GM19023 (cell line): ENCODE measurements around the gene METTL9.
"Not testable (repeated sequence)": the region's sequence is repeated elsewhere in the genome, so short reads cannot be mapped to it uniquely, and the experiment has no call there.

Experiments used
- ATAC-seq: cut with Tn5 transposase; IDR thresholded peaks from one replicate; pipeline ENCODE4 v1.9.1; 2021; ENCODE audit warnings: mild to moderate bottlenecking, moderate library complexity; ENCODE audit not compliant: unreplicated experiment

METTL9 gene

GRCh38 chr16:21634216-21634615 lies 34.8 kb downstream of the METTL9 start:
- ATAC-seq = no peak

DNA sequence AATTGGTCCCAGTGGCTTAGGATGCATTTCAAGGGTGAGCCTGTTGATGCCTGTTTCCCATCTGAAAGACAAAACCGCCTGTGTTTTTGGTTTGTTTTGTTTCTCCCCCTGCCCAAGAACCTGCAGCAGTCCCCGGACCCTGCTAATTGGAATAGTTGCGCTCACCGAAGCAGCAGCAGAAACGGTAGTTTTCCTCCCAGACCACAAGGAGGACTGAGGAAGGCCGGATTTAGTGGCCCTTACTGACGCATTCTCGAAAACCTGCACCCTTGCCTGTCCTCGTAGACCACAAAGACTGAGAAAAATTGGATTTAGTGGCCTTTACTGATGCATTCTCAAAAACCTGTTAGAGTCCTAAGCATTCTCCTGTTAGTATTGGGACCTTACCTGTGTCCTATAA lies 36.3 kb downstream of the METTL9 start:
- not testable (repeated sequence) for ATAC-seq

GRCh38 chr16:21637032-21637968 lies 37.9 kb downstream of the METTL9 start:
- no peak for ATAC-seq

- ATAC-seq = no peak
These were observed 39.2 kb downstream of the METTL9 start for GRCh38 chr16:21638573-21638975.

GRCh38 chr16:21639493-21639892 lies 40.1 kb downstream of the METTL9 start:
- no peak for ATAC-seq

DNA sequence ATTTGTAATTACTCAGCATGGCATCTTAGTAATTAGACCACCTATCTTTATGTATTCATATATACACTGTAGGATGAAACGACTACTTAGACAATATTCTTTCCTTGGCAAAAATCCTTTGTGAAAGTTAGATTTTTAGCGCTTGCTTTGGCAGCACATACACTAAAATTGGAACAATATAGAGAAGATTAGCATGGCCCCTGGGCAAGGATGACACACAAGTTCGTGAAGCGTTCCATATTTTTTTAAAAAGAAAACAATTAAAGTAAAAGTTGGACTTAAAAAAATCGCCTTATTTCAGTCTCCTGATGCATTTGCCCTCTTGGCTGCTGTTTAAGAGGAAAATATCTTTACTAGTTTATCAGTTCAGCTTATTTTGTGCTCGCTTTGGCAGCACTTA lies 42.5 kb downstream of the METTL9 start:
- ATAC-seq = no peak

GRCh38 chr16:21642861-21643260 lies 43.5 kb downstream of the METTL9 start:
- ATAC-seq = no peak

DNA sequence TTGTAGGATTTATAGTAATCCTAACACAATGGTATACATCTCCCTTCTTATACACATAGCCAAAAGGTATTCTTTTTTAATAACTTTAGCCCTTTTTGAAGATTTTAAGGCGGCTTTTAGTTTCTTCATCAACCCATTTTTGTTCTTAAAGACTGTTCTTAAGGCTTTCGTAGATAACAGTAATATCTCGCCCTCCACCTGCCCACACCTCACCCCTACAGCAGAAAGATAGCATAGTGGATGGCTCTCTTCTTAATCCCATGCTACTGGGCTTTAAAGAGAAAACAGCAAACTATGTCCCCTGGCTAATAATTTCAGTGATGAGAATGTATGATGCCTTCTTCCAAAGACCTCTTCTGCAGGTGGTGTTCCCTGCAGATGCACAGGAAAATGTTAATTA lies 44.4 kb downstream of the METTL9 start:
- no peak for ATAC-seq

- ATAC-seq = no peak
These were observed 45.3 kb downstream of the METTL9 start for GRCh38 chr16:21644674-21645073.

DNA sequence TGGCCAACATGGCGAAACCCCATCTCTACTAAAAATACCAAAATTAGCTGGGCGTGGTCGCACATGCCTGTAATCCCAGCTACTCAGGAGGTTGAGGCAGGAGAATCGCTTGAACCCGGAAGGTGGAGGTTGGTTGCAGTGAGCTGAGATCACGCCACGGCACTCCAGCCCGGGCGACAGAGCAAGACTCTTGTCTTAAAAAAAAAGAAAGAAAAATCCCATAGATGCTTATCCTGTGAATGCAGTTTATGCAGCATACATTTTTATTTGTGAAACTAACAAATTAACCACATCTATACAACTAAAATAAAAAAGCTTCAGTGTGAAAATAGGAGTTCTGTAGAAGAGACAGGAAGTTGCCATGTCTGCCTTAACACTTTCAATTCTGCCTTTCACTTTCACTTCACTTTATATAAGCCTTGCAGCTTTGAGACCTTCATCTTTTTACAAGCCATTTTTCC lies 45.9 kb downstream of the METTL9 start:
- ATAC-seq = no peak

GRCh38 chr16:21646091-21646490 lies 46.7 kb downstream of the METTL9 start:
- no peak for ATAC-seq

GRCh38 chr16:21646721-21647561 lies 47.6 kb downstream of the METTL9 start:
- peak; percentile 90 for ATAC-seq

- no peak for ATAC-seq
These were observed 48.3 kb downstream of the METTL9 start for GRCh38 chr16:21647562-21648164.

DNA sequence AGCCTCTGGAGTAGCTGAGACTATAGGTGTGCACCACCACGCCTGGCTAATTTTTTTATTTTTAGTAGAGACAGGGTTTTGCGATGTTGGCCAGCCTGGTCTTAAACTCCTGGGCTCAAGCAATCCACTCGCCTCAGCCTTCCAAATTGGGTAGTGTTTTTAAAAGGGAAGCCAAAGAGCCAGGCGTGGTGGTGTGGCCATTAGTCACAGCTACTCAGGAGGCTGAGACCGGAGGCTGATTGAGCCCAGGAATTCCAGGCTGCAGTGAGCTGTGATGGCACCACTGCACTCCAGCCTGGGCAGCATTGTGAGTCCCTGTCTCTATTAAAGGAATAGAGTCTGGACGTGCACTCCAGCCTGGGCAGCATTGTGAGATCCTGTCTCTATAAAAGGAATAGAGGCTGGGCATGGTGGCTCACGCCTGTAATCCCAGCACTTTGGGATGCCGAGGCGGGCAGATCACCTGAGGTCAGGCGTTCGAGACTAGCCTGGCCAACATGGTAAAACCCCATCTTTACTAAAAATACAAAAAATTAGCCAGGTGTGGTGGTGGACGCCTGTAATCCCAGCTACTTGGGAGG lies 50.5 kb downstream of the METTL9 start:
- ATAC-seq = not testable (repeated sequence)

DNA sequence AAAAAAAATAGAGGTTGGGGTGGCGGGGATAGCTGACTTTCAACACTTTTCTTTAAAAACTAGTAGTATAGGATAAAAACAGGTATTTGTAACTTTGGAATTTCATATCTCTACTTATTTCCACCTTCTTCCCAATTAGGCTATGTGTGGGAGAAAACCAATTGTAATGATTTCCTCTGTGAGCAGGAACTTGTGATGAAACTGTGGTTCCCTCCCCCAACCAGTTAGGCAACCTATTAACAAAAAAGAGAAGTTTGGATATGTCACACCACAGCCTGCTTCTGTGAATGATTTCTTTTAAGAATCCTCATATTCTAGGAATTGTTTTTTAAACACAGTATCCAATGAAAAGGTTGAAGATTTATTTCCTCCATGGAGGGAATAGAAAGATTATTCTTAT lies 51.1 kb downstream of the METTL9 start:
- no peak for ATAC-seq

DNA sequence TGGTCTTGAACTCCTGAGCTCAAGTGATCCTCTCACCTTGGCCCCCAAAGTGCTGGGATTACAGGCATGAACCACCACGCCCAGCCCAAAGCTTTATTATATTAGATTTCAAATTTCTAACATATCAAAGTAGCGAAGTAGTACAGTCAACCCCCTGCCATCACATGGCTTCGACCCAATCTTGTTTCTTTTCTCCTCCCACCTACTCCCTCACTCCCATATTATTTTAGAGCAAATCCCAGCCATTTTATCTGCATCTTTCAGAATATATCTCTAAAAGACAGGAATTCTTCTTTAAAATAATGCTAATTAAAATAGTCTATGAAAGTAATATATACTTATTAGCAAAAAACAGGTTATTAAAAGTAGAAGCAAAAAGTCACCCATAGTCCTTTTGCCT lies 52.1 kb downstream of the METTL9 start:
- ATAC-seq = no peak

DNA sequence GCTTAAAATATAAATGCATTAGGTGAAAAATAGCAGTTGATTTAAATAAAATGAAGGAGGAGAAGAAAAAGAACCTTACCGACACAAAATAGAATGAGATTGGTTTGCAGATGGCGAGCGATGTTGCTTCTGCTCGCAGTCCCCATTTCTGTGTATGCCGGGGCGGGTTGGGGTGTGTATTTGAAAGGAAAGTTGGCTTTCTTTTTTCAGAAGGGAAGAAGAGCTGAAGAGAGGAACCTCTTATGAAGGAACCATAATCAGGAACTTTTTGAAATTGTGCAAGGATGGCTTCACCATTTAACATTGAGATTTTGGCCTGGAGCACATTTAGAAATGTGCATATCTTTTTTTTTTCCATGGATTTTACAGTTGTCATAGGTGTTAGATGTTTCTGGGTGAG lies 53.1 kb downstream of the METTL9 start, which contains the start of gene IGSF6:
IGSF6 (minus strand) TSS at position 156 of the 400 bp plus-strand sequence; CDS start at position 146, 10 bp downstream.
- no peak for ATAC-seq

- ATAC-seq = no peak
These were observed 54.2 kb downstream of the METTL9 start for GRCh38 chr16:21653571-21653970.

GRCh38 chr16:21654466-21654865 lies 55.1 kb downstream of the METTL9 start:
- ATAC-seq = no peak

DNA sequence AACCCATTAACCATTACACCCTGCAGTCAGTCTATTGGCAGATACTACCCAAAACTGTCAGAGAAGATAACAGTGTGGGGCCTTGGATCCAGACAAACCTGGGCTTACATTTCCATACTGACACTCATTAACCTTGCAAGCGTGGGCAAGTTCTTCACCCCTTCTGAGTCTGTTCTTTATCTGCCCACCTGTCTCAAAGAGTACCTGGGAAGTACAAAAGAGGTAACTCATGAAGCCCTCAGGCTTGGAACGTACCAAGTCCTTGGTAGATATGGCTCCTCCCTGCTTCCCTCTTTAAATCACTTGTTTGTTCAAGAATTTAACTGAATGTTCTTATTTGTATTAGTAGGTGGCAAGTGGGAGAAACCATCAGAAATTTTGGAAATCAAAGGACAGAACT lies 55.5 kb downstream of the METTL9 start:
- no peak for ATAC-seq
